Upper lobe of left lung (tissue), 4 donors: Measurements from ENCODE around the gene CAMK4.

Experiments
- POLR2A ChIP-seq, 4 donors: fragments of 450-650 bp; IDR thresholded peaks; one replicate each; pipeline ENCODE4 v1.5.1; 2016 to 2017; ENCODE audit warnings: antibody characterized with exemption in 4 of 4, mild to moderate bottlenecking in 2 of 4
- POLR2AphosphoS5 ChIP-seq, 2 donors: sonication (generic); formaldehyde crosslinking; IDR thresholded peaks; one replicate each; pipeline ENCODE4 v1.5.1; 2017; ENCODE audit warnings: antibody characterized with exemption in 2 of 2
- TF ChIP-seq, protein P1 (sequence below), 6 experiments: fragments of 450-650 bp in 4 of 6; fragments of 200-600 bp in 2 of 6; sonication (generic) in 2 of 6; IDR thresholded peaks; one replicate each; pipeline ENCODE4 v1.5.1; 2016 to 2019; ENCODE audit warnings: antibody characterized with exemption in 6 of 6

DNA sequence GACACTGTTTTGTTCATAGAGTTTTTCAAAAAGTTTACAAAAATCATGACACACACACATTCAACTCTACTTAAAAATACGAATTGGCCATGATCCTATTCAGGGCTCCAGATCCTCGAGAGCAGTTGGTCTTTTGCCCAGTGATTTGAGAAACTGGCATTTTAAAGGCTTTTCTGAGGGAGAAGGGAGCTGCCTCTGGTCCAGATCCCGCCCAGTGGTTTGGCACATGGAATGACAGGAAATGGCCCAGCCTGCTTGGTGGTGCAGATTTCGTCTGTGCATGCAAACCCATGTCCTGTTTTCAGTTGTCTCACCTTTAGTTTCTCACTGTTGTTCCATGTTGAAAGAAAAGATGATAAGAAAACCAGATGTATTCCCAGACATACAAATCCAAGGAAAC lies 3.6 kb downstream of the CAMK4 start:
- TF ChIP-seq, protein P1, sequence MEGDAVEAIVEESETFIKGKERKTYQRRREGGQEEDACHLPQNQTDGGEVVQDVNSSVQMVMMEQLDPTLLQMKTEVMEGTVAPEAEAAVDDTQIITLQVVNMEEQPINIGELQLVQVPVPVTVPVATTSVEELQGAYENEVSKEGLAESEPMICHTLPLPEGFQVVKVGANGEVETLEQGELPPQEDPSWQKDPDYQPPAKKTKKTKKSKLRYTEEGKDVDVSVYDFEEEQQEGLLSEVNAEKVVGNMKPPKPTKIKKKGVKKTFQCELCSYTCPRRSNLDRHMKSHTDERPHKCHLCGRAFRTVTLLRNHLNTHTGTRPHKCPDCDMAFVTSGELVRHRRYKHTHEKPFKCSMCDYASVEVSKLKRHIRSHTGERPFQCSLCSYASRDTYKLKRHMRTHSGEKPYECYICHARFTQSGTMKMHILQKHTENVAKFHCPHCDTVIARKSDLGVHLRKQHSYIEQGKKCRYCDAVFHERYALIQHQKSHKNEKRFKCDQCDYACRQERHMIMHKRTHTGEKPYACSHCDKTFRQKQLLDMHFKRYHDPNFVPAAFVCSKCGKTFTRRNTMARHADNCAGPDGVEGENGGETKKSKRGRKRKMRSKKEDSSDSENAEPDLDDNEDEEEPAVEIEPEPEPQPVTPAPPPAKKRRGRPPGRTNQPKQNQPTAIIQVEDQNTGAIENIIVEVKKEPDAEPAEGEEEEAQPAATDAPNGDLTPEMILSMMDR (IDR thresholded peaks at IDR 0.05) = no peak
- TF ChIP-seq POLR2A (IDR thresholded peaks at IDR 0.05) (no peak), POLR2AphosphoS5 (IDR thresholded peaks at IDR 0.05) (no peak)
